ENCODE results near the gene OR6M1.

GRCh38 chr11:123797541-123797940, 8.6 kb downstream of the OR6M1 start:
- no peak for TF ChIP-seq CTCF (IDR thresholded peaks at IDR 0.05; ENCODE audit: low read length)
- TF ChIP-seq EZH2 (optimal IDR thresholded peaks at IDR 0.05; ENCODE audit: low read depth, low read length): no peak
- TF ChIP-seq EZH2phosphoT487 (IDR thresholded peaks at IDR 0.05; ENCODE audit: low read length): no peak

All from MM.1S (cell line).